Choroid plexus epithelial cell (primary cell): ENCODE data around the gene LDB2.

Source experiments
- DNase-seq: peaks from one replicate; pipeline ENCODE4 v3.0.0-alpha.2; 2010; ENCODE audit warnings: low read depth
- H3K4me3 ChIP-seq: 2 replicates; pipeline ENCODE4 v1.5.1; 2011; ENCODE audit warnings: low read depth, mild to moderate bottlenecking, control low read depth, low read length, moderate library complexity
- TF ChIP-seq, protein P1 (sequence below): conservative IDR thresholded peaks from 2 replicates; pipeline ENCODE4 v1.5.1; 2011; ENCODE audit warnings: low read depth, mild to moderate bottlenecking, control low read depth, inconsistent platforms, low read length, moderate library complexity

The LDB2 gene

GRCh38 chr4:16513876-16514275, 384.6 kb downstream of the LDB2 start:
- DNase-seq, result peak; percentile 11
- TF ChIP-seq, protein P1, sequence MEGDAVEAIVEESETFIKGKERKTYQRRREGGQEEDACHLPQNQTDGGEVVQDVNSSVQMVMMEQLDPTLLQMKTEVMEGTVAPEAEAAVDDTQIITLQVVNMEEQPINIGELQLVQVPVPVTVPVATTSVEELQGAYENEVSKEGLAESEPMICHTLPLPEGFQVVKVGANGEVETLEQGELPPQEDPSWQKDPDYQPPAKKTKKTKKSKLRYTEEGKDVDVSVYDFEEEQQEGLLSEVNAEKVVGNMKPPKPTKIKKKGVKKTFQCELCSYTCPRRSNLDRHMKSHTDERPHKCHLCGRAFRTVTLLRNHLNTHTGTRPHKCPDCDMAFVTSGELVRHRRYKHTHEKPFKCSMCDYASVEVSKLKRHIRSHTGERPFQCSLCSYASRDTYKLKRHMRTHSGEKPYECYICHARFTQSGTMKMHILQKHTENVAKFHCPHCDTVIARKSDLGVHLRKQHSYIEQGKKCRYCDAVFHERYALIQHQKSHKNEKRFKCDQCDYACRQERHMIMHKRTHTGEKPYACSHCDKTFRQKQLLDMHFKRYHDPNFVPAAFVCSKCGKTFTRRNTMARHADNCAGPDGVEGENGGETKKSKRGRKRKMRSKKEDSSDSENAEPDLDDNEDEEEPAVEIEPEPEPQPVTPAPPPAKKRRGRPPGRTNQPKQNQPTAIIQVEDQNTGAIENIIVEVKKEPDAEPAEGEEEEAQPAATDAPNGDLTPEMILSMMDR, result no peak
- H3K4me3 ChIP-seq, result no peak overlapping the region

GRCh38 chr4:16508968-16509367, 389.5 kb downstream of the LDB2 start:
- no peak overlapping the region for H3K4me3 ChIP-seq
- peak; percentile 14 for DNase-seq
- TF ChIP-seq, protein P1, result peak; percentile 54

GRCh38 chr4:16505726-16506125, 392.7 kb downstream of the LDB2 start:
- H3K4me3 ChIP-seq, result no peak overlapping the region
- peak; percentile 46 for DNase-seq
- TF ChIP-seq, protein P1, result peak; percentile 69

GRCh38 chr4:16505267-16505666, 393.2 kb downstream of the LDB2 start:
- no peak for DNase-seq
- TF ChIP-seq, protein P1, result no peak
- H3K4me3 ChIP-seq, result no peak overlapping the region

DNA sequence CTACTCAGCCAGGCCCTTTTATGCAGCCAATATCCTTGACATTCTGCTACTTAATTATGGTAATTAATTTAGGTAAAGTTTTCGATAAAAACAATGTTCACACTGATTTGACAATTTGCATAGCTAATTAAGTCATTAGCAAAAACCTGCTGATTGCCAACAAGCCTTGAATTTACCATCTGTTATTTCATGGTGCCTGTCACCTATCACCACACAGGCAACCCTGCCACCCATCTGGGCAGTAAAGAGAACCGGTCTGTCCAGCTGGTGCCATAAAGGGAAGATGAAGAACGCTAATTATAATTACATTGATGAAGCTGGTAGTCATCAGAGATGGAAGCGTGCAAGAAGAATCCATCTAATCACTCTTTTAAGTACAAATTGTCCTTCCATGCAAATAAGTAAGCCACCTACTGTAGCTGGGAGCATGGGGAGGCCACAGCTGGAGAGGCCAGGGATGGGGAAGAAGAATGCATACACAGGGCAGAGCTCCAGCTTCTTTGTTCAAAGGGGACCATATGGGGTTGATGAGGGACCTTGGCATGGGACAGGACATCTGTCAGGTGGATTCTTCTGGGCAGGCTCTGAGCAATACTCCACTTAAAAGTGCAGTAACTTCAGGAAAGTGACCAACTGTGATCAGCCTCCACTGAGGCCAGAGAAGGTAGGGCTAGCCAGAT, 394.9 kb downstream of the LDB2 start:
- no peak for DNase-seq
- TF ChIP-seq, protein P1, result no peak
- H3K4me3 ChIP-seq, result no peak overlapping the region

- TF ChIP-seq, protein P1, result no peak
- no peak overlapping the region for H3K4me3 ChIP-seq
- DNase-seq, result no peak
Measured at GRCh38 chr4:16498978-16499377, 399.5 kb downstream of the LDB2 start.

DNA sequence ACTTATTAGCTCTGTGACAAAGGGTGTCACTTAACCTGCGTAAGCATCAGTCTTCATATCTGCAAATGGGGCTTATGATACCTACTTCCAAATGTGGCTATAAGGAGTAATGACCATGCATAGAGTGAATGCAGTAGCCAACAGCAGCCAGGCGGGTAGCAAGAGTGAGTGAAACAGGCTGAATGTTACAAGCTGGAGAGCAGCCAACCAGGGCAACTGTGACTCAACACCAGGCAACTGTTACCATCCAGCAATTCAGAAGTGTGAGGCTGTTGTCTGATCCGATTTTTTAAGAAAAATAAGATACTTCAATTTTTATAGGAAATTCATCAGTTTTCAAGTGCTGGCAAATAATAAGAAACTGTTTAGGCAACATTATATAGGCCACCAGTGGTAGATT, 401.9 kb downstream of the LDB2 start:
- TF ChIP-seq, protein P1, result no peak
- H3K4me3 ChIP-seq, result no peak overlapping the region
- DNase-seq, result peak; percentile 49
